Stimulated activated CD4-positive, alpha-beta T cell treated with anti-CD3 and anti-CD28 coated beads, Interleukin-12 subunit alpha, Interleukin-12 subunit beta, amount 100 ng/mL, for 24 hours (primary cell): ENCODE data around the gene COPZ1.
A peak's percentile ranks its signal among the peaks of the same experiment; 100 is the strongest.

ENCODE experiments used
- DNase-seq, 2 experiments: peaks; one replicate each; pipeline ENCODE4 v3.0.0-alpha.2; 2020; ENCODE audit warnings: low read depth in 2 of 2

COPZ1 gene

GRCh38 chr12:54377007-54377406 lies 52.1 kb downstream of the COPZ1 start:
- DNase-seq: no peak

- DNase-seq: no peak
Observed at GRCh38 chr12:54377797-54378515, 53.0 kb downstream of the COPZ1 start.

DNA sequence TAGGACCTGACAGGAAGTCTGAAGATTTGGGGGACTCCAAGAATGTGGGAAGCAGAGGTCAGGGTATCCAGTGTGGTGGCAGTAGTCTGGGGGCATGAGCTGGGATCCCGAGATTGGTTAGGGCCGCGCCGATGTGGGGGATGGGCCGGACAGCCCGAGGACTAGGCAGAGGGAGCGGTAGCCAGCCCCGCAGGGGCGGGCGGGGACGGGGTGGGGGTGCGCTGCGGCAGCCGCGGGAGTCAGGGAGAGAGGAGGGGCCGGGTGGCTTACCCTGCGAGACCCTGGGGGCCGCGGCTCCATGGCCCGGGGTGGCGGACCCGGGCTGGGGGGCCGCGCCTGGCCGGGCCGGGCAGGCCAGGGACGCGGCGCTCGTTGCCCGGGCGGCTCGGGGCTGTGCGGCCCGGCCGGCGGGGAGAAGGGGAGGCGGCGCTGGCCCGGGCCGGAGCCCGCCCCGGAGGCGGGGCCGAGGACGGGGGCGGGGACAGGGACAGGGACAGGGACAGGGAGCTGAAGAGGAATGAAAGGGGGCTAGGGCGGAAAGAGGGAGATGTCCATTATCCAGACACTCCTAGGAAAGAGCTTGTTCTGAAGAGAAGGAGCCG lies 54.0 kb downstream of the COPZ1 start:
- DNase-seq: no peak

GRCh38 chr12:54379398-54380201 lies 54.7 kb downstream of the COPZ1 start:
- DNase-seq: peak; percentile 77 to 90

DNA sequence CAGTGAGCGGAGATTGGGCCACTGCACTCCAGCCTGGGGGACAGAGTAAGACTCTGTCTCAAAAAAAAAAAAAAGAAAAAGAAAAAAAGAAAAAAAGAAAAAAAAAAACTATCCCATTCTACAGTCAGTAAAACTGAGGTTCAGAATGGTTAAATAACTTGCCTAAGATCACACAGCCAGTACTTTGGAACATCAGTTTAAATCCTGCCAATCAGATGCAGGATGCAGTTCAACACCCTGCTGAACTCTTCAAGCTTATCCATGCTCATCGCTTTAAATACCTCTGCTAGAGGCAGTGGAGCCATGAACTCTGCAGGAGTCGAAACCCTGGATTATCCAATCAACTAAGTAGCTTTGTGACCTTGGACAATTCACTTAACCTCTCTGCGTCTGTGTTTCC lies 56.2 kb downstream of the COPZ1 start:
- no peak for DNase-seq

DNA sequence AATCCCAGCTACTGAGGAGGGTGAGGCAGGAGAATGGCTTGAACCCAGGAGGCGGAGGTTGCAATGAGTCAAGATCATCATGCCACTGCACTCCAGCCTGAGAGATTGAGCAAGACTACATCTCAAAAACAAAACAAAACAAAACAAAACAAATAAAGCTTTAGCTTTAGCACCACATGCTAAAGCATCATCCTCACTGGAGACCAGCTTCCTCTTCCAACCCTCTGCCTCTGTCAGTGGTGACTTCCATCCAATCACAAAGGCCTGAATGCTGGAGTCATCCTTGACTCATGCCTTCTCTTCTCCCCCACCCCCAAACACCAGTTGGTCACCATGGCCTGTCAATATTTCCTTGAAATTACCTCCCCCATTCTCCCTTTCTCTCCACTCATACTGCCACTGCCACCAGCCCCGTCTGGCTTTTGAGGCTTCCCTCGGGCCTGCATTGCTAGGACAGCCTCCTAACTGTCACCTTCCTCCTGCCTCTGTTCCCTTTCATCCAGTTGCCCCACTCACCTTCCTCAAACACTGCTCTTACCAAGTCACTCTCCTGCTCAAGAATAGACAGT lies 58.2 kb downstream of the COPZ1 start:
- DNase-seq: no peak

- no peak for DNase-seq
Observed at GRCh38 chr12:54384591-54385041, 59.7 kb downstream of the COPZ1 start, which contains the start of gene ZNF385A. TSS of gene ZNF385A (minus strand) at chr12:54384733. CDS start at chr12:54384514, 219 bp downstream.

GRCh38 chr12:54385251-54385914 lies 60.5 kb downstream of the COPZ1 start:
- no peak for DNase-seq

- DNase-seq: no peak
Observed at GRCh38 chr12:54386403-54387113, 61.6 kb downstream of the COPZ1 start.

DNA sequence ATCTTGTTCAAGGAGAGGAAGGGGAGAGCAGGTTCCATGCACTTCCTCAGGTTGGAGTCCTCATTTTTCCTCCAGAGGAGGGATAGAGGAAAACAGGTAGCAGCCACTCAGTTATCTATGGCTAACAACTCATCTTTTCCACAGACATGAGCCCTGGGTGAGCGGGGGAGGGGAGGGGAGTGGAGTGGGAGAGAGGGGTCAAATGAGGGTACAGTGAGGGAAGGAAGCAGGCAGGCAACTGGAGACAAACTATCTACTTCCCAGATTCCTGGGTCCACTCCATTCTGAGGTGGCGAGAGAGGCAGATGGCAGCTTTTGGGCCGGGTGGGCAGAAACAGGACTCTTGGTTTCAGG lies 62.2 kb downstream of the COPZ1 start:
- no peak for DNase-seq

- DNase-seq: no peak
Observed at GRCh38 chr12:54388237-54389133, 63.6 kb downstream of the COPZ1 start.

GRCh38 chr12:54389134-54389508 lies 64.2 kb downstream of the COPZ1 start:
- no peak for DNase-seq

DNA sequence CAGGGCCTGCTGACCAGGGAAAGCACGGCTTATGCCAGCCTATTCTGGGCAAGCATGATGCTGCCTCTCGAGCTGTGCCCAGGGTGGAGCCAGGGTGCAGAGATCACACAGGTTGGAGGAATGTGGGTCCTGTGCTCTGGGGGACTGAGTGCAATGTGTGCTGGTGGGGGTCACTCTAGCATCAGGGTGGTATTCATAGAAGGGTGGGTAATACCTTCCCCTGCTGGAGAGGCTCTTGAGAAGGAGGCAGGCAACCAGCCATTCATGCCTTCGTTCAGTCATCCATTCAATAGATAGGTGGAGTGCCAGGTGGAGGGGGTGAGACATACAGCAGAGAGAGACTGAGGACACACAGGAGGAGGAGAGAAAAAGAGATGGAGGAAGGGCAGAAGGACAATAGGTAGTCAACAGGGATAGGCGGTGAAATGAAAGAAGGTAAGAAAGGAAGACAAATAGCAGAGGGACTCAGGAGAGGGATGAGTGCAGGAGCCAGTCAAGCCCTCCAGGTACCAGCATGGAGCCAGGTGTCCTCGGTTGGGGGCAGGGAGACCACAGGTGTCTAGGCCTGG lies 64.8 kb downstream of the COPZ1 start:
- DNase-seq: no peak

DNA sequence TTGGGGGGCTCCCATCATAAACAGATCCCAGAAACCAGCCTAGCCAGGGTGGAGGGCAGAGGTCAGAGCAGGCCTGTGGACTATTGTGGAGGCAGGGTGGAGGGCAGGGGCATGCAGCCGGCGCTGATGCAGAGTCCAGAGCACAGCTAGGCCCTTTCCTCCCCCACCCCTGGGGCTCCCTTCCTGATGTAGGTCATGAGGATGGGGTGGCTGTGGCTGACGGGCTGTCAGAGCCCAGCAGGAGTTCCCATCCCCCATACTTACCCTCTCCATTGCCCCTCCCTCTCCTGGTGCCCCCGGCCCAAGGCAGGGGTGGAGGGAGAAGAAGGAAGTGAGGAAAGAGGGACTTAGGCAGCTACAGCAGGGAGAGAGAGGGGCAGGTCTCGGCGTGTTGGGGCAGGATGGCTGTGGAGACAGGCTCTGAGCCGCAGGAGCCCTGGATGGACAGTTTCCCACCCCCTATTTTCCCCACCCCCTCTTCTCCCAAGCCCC lies 65.3 kb downstream of the COPZ1 start:
- no peak for DNase-seq

DNA sequence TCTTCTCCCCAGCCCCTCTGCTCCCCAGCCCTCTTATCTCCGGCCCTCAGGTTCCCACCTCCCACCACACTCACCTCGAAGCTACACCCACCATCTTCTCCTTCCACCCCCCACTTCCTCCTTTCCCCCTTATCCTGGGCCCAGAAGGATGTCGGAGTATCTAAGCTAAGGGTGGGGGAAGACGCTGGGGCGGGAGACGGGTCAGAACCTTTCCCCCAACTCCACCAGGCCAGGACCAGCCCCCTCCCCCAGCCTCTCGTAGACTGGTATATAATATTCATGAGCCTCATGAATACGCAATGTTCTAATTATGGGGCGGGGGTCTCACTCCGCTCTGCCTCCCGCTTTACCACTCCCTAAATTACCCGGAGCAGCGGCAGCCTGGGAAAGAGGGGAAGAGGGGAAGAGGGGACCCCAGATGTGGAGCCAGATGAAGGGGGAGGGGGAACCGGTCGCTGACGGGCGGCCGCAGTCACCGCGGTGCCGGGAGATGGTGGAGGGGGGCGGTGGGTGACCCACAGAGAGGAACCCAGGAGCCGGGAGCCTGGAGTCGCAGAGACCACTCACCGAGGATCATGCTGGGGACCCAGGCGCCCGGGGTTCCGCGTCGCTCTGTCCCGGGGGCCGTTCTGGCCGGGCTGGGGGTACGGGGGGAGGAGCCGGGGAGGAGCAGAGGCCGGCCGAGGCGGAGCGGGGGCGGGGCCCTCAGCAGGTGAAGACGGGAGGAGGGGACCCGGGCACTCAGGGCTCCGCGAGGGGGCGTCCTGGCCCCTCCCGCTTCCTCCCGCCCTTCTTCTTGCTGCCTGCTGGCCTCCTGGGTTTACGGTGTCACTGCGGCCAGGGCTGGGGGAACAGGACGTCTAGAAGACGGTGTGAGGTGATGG lies 66.0 kb downstream of the COPZ1 start:
- peak; percentile 26 to 61 for DNase-seq

DNA sequence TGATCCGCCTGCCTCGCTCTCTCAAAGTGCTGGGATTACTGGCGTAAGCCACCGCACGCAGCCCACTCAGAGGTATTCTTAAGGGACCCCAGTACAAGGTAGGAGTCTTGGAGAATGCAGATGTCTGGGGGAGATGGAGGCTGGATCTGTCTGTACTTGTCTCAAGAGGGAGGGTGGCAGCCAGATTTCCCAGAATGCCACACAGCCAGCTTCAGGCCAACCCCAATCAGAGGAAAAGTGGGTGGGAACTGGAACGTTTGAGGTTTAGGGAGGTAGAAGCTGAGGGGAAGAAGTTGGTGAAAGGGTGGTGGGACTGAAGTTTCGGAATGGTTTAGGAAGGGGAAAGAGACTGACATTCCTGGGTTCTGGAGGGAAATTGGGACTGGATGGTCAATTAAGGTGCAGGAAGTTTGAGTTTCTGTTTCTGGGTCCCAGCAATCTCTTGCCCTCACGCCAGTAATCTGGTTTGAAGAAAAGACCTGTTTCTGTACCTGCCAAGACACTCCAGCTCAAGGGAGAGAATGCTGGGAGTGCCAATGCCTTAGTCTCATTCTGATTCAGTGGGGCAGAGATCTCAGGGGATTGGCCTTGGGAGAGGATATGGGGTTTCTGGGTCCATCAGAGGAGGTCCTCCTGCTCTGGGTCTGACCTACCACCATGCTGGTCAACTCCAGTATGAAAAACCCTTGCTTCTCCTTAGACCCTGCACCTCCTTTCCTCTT lies 67.7 kb downstream of the COPZ1 start:
- no peak for DNase-seq

DNA sequence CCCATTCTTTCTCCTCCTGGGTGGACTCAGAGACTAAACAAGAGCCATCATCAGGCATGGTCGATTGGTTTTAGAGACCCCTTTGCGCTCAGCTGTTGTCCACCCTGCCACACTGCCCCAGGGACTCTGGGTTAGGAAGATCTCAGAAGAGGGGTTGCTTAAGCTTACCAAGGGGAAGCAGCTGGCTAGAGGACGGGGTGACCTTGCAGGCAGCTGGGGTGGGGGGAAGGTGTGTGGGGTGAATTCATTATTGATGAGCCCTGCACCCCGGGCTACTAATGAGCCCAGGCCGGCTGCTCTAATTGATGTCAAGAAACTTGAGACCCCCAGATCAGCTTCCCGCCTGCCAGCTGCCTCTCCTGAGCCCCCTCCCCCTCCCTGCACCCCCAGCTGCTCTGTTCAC lies 68.3 kb downstream of the COPZ1 start:
- no peak for DNase-seq

- no peak for DNase-seq
Observed at GRCh38 chr12:54393743-54394142, 68.8 kb downstream of the COPZ1 start.
